K562 (cell line): ENCODE measurements around the gene SCRN2. TPM values are rescaled to one million over a fixed set of nuclear protein-coding genes. Genes with fewer than 3 reads are reported as not detected.

Experiments
- AFF1 ChIP-seq, 2 experiments: fragments of 450-650 bp; IDR thresholded peaks; 2 replicates each; pipeline ENCODE4 v1.6.1; 2018; ENCODE audit warnings: mild to moderate bottlenecking in 2 of 2, low read depth in 1 of 2; ENCODE audit not compliant: partially characterized antibody in 2 of 2
- ARID3A ChIP-seq: IDR thresholded peaks from 2 replicates; pipeline ENCODE4 v1.6.1; 2012; ENCODE audit warnings: low read depth, low read length, improper control_type of control experiment, borderline replicate concordance
- ASH1L ChIP-seq: fragments of 450-650 bp; IDR thresholded peaks from 2 replicates; pipeline ENCODE4 v1.6.1; 2018; ENCODE audit warnings: borderline replicate concordance, mild to moderate bottlenecking, low read depth; ENCODE audit not compliant: partially characterized antibody
- CREB3 ChIP-seq: fragments of 450-650 bp; conservative IDR thresholded peaks from 2 replicates; pipeline ENCODE4 v1.6.1; 2016; ENCODE audit warnings: missing genetic modification characterization, low read depth, mild to moderate bottlenecking, missing compliant biosample characterization, moderate library complexity
- CXXC5 ChIP-seq: fragments of 250-450 bp; sonication (Bioruptor Pico); IDR thresholded peaks from 2 replicates; pipeline ENCODE4 v1.8.0; 2022; ENCODE audit warnings: inconsistent platforms, mild to moderate bottlenecking, moderate library complexity
- E2F1 ChIP-seq: sonication (generic); formaldehyde crosslinking; IDR thresholded peaks from 2 replicates; pipeline ENCODE4 v1.8.1; 2023; ENCODE audit warnings: mild to moderate bottlenecking, missing genetic modification reagents, moderate library complexity
- EGR1 ChIP-seq: fragments of 450-650 bp; conservative IDR thresholded peaks from 2 replicates; pipeline ENCODE4 v1.6.1; 2017; ENCODE audit warnings: mild to moderate bottlenecking
- FOXA1 ChIP-seq: fragments of 450-650 bp; IDR thresholded peaks from 2 replicates; pipeline ENCODE4 v1.6.1; 2016; ENCODE audit warnings: mild to moderate bottlenecking, borderline replicate concordance
- MAZ ChIP-seq, 2 experiments: fragments of 450-650 bp in 1 of 2; sonication (generic) in 1 of 2; formaldehyde crosslinking; IDR thresholded peaks in 1 of 2; conservative IDR thresholded peaks in 1 of 2; 2 replicates each; pipeline versions ENCODE4 v1.4.0 to v1.5.0; 2020; ENCODE audit warnings: mild to moderate bottlenecking in 1 of 2, missing genetic modification reagents in 1 of 2
- NFIC ChIP-seq: fragments of 450-650 bp; IDR thresholded peaks from 2 replicates; pipeline ENCODE4 v1.6.1; 2017; ENCODE audit warnings: mild to moderate bottlenecking, inconsistent platforms
- NFIX ChIP-seq: fragments of 250-450 bp; sonication (Bioruptor Pico); IDR thresholded peaks from 2 replicates; pipeline ENCODE4 v1.4.0; 2020; ENCODE audit warnings: low read depth, mild to moderate bottlenecking, moderate library complexity
- NR2F6 ChIP-seq: fragments of 450-650 bp; formaldehyde crosslinking; IDR thresholded peaks from 2 replicates; pipeline ENCODE4 v1.4.0; 2020; ENCODE audit warnings: mild to moderate bottlenecking
- POLR3G ChIP-seq: IDR thresholded peaks from 2 replicates; pipeline ENCODE4 v1.6.1; 2011; ENCODE audit not compliant: insufficient read length, insufficient replicate concordance; ENCODE audit errors: extremely low read depth
- SAFB ChIP-seq: fragments of 200-400 bp; formaldehyde crosslinking; IDR thresholded peaks from 2 replicates; pipeline ENCODE4 v1.6.1; 2017; ENCODE audit warnings: low read depth, low read length, borderline replicate concordance
- SMARCA4 ChIP-seq: fragments of 450-650 bp; IDR thresholded peaks from 2 replicates; pipeline ENCODE4 v1.6.1; 2016
- SMARCB1 ChIP-seq: IDR thresholded peaks from 2 replicates; pipeline ENCODE4 v1.6.1; 2011; ENCODE audit warnings: improper control_type of control experiment, low read depth; ENCODE audit not compliant: insufficient read length
- ZNF23 ChIP-seq: fragments of 250-450 bp; sonication (Bioruptor Pico); IDR thresholded peaks from 2 replicates; pipeline ENCODE4 v1.4.0; 2020; ENCODE audit warnings: mild to moderate bottlenecking
- ZNF277 ChIP-seq: fragments of 250-450 bp; sonication (Bioruptor Pico); IDR thresholded peaks from 2 replicates; pipeline ENCODE4 v1.8.0; 2022; ENCODE audit warnings: inconsistent platforms, mild to moderate bottlenecking, moderate library complexity, borderline replicate concordance
- polyA plus RNA-seq, 8 experiments: library from polyadenylated mRNA; depleted of rRNA in 4 of 8; stranded (reverse) in 5 of 8; unstranded in 3 of 8; fragments of >200 nt; fragmentation: Nextera tagmentation in 2 of 8; fragmentation: Illumina TruSeq in 1 of 8; extraction: Ambion mirVana in 2 of 8; extraction: Trizol in 1 of 8; gene quantifications; 2 replicates each; pipeline versions ENCODE4 v1.2.1 to v1.2.3, GENCODE V29; 2011 to 2014; ENCODE audit warnings: inconsistent platforms in 1 of 8, missing spikeins in 1 of 8
- total RNA-seq, 7 experiments: library from RNA; depleted of rRNA in 6 of 7; stranded (reverse); fragments of >200 nt in 6 of 7; fragmentation: Illumina TruSeq in 2 of 7; extraction: Trizol in 2 of 7; gene quantifications; 2 replicates each; pipeline versions ENCODE4 v1.2.1 to v1.2.3, GENCODE V29; 2011 to 2021; ENCODE audit warnings: low replicate concordance in 1 of 7

Gene SCRN2
- total and polyA plus RNA-seq, 9 of the 15 experiments (the other 6 are each of a cell fraction or from before 2014, with no cell fraction given), result 0.25 to 32.9 (median 13.6) TPM

GRCh38 chr17:47889734-47890529 lies 48.9 kb upstream of the SCRN2 start (continued):
- no peak for TF ChIP-seq AFF1 (IDR thresholded peaks at IDR 0.05; ENCODE audit: low read depth in 1 of 2, partially characterized antibody in 2 of 2)
- no peak for TF ChIP-seq SAFB
- peak; percentile 51 to 73; a peak in 3 of 4 replicates for TF ChIP-seq MAZ (CRISPR knock-in tag; conservative IDR thresholded peaks at IDR 0.05 in 1 of 2, IDR thresholded peaks at IDR 0.05 in 1 of 2)
- no peak for TF ChIP-seq POLR3G
- no peak for TF ChIP-seq NFIX
- TF ChIP-seq SMARCB1, result no peak
- TF ChIP-seq E2F1, result no peak
- no peak for TF ChIP-seq ARID3A
- TF ChIP-seq FOXA1, result no peak
- no peak for TF ChIP-seq ASH1L
- no peak for TF ChIP-seq EGR1
- TF ChIP-seq SMARCA4, result no peak
- no peak for TF ChIP-seq ZNF23 (CRISPR knock-in tag)
- no peak for TF ChIP-seq NFIC
- TF ChIP-seq CXXC5 (CRISPR knock-in tag), result 0 out of 2 replicates have a peak, but pooled peaks have one; percentile 21
- TF ChIP-seq ZNF277, result no peak
- TF ChIP-seq NR2F6 (CRISPR knock-in tag), result no peak
- no peak for TF ChIP-seq CREB3
